HG03457 (cell line): ENCODE data around the gene SNX22.

Source experiments
- ATAC-seq: cut with Tn5 transposase; IDR thresholded peaks from one replicate; pipeline ENCODE4 v1.9.1; 2021; ENCODE audit warnings: moderate number of reproducible peaks; ENCODE audit not compliant: unreplicated experiment

Gene SNX22

GRCh38 chr15:64193971-64194370, 42.4 kb downstream of the SNX22 start:
- ATAC-seq, result no peak

DNA sequence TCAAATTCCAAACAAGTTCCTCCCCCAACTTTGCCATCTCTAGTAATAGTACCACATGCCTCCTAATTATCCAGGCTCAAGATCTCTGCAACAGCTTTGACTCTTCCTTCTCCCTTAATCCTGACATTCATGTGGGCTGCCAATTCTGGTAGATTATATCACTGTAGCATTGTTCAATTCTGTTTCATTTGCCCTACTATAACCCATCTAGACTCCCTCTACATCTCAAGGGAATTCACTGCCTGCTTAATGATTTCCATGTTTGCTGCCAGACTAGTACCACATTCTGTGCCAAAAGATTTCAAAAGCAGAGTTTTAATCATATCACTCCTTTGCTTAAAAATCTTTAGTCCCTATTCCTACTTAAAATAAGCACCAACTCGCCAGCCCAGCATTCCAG, 45.9 kb downstream of the SNX22 start:
- ATAC-seq, result no peak

DNA sequence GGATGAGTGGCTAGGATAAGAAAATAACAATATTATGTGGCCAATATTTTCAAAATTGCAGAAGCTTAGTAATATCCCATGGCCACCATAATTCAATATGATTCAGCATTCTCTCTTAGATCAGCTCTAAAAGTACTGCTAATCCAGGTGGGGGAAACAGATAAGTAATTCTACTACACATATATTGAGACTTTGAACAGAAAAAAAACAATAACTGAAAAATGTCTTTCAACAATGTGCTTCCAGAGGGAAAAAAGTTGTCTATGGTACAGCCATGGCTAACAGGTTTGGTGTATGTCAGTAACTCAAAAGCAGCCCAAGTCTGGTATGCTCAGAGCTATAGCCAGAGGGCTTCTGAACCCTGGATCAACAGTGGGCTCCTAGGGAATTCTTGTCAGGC, 53.7 kb downstream of the SNX22 start:
- no peak for ATAC-seq
